Stimulated activated CD4-positive, alpha-beta T cell treated with anti-CD3 and anti-CD28 coated beads, Interleukin-15, amount 100 ng/mL, for 24 hours (primary cell): ENCODE data around the gene VEGFB.

Experiments
- DNase-seq: peaks from one replicate; pipeline ENCODE4 v3.0.0-alpha.2; 2020

Gene VEGFB, protein sequence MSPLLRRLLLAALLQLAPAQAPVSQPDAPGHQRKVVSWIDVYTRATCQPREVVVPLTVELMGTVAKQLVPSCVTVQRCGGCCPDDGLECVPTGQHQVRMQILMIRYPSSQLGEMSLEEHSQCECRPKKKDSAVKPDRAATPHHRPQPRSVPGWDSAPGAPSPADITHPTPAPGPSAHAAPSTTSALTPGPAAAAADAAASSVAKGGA

DNA sequence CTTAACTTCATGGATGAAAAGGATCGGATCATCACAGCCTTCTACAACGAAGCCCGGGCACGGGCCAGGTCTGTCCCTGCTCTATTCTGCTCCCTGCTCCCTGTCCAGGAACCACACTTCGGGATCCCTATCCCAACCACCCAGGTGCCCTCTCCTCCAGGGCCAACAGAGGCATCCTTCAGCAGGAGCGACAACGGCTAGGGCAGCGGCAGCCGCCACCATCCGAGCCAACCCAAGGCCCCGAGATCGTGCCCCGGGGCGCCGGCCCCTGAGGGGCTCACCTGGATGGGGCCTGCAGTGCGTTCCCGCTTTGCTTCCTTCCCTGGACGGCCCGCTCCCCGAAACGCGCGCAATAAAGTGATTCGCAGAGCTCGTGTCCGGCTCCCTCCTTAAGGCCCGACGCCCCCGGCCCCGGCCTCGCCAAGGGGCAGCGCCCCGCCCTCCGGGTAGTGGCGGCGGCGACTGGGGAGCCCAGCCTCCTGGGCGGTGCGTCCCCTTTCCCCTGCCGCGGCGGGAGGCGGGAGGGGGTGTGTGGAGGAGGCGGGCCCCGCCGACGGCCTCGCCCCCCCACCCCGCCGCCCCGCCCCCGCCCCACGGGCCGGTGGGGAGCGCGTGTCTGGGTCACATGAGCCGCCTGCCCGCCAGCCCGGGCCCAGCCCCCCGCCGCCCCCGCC is at the start of gene VEGFB:
Gene VEGFB, plus strand, starts transcription at position 672 of the 674 bp plus-strand sequence. CDS start 250 bp downstream, outside the sequence.
- DNase-seq = peak; percentile 81

DNA sequence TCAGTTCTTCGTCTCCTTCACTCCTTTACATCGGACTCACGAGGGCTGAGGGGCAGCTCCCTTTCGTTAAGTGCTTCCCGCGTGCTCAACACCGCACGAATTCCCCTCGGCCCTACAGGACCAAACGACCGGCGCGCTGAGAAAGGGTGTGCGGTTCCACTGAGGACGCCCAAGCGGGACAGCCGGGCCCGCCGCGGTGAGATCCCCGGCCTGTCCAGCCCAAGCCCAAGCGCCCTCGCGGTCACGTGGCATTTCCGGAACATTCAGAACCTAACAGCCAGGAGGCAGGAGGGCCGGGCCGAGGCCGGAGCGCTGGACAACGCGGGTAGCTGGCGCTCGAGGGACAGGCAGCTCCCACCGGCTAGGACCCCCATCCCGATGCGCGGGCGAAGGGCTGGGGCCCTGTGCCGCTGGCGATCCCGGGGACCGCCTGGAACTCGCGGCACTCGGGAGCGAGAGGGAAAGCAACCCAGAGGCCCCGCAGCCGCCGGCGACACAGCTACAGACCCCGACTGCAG is 49.1 kb upstream of the VEGFB start:
- DNase-seq = no peak

DNA sequence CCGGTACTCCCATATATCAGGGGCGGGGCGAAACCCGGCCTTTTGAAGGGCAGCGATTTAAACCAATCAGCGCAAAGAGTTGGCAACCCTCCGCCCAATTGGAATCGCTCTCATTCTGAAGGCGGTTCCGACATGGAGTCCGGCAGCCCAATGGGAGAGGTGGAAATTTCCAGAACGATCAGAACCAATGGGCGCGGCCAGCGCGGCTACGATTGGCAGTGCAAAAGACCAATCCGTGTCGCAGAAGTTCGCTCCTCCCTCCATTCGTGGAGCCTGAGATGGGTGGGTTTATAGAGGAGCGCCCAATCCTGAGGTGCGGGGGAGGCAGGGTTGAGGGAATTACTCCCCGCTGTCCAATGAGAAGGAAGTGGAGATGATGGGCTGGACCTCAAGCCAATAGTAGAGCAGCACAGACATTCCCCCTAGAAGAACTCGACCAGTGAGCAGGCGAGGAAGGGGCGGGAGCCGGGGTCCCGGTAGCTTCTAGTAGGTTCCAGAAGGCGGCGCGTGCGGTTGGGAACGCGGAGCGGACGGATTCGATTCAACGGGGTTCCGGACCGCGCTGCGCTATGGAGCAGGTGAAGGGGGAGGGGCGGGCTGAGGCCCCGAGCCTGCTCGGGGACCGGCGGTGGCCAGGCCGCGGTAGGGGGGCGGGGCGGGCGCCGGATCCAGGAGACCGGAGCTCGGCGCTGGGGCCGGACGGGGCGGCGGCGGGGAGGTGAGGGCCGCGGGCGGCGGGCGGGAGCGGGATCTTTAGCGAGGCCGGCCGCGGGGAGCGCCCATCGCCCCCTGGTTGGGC is 48.5 kb upstream of the VEGFB start, which contains the start of gene STIP1:
Gene STIP1, plus strand, starts transcription at position 479 of the 799 bp plus-strand sequence. Its CDS starts 91 bp downstream, at position 570.
- DNase-seq = peak; percentile 98

DNA sequence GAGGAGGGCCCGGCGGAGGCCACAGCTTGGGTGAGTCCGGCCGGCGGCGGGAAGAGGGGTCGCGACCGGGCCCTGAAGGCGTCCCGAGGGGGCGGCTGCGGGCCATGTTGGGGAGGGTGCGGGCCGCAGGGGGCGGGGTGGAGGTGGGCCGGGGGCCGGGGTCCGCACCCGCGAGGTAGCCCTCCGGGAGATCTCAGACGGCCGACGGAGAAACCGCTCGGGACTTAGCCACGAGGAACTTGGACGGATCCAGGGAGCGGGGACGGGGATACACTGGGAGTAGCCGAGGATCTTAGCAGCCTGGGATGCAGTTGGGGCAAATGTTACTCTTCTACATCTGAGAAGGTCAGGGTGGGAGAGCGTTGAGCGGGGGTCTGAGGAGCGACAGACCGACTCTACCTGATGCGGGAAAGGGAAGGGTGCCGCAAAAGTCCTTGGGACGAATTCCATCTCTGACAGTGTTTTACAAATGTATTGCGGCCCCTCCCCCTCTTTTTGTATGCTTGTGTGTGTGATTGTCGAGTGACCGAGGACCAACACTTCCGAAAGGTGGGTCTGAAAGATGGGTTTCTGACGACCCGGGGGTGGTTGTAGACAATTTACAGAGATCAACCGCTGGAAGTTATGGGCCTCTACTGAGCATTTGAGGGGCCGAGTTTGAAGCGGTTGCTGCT is 47.8 kb upstream of the VEGFB start:
- peak; percentile 59 for DNase-seq

DNA sequence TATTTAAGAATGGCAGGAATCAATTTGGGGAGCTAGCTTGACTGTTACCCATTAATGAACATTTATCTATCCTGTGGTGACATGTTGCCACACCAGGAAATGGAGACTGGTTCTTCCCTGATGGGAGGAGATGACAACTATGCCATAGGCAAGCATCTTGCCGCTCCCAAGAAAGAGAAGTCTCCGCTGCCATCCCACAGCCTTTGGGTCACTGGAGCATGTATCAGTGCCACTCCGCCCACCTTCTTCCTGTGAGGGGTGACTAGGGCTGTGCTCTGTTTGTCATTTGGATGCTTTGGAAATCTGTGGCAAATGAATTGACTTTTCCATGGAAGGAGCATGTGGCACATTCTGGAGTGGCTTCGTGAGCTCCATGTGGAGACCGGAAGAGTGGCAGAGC is 42.0 kb upstream of the VEGFB start:
- DNase-seq = no peak

DNA sequence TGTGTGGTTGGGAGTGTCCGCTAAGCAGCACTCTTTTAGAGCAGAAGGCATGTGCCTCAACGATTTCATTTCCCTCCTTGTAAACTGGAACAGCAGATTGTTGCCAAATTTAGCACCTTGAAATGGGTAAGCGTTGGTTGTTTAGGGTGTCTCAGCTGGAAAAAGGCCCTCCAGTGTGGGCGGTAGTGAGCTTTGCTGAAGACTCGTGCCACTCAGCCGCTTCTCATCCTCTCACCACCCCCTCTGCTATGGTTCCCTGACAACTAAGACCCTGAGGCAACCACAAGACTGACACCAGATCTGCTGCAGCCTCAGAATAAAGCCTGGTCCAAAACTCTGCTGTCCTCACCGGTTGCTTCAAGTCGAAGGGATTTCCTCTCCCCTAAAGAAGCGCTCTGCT is 37.8 kb upstream of the VEGFB start:
- no peak for DNase-seq

DNA sequence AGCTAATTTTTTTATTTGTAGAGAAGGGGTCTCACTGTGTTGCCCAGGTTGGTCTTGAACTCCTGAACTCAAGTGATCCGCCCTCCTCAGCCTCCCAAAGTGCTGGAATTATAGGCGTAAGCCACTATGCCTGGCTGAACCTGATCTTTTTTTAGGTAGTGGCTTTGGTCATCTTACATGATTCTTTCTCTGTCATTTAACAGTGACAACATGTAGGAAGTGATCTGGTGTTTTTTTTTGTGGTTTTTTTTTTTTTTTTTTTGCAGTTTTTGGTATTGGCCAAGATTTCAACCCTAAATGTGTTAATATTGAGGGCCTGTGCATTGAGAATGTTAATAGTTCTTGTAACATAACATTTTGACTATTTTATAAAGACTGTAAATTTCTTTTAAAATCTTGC is 35.9 kb upstream of the VEGFB start:
- DNase-seq = no peak

DNA sequence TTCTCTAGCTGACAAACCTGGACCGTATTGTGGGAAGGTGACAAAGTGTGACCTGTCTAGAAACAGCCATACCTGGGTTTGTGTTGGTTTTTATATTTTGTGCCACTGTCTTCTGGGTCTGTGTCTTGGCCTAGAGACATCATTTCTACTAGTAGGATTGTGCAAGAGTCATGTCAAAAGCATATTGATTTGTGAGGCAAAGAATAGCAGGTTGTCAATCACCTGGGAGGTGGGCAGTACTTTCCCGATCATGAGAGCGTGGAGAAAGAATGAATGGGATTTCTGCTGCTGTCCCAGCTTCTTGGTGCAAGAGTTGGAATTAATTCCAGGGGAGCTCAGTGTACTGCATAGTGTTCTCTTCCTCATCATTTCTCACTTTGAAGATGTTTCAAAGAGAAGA is 32.8 kb upstream of the VEGFB start:
- no peak for DNase-seq

DNA sequence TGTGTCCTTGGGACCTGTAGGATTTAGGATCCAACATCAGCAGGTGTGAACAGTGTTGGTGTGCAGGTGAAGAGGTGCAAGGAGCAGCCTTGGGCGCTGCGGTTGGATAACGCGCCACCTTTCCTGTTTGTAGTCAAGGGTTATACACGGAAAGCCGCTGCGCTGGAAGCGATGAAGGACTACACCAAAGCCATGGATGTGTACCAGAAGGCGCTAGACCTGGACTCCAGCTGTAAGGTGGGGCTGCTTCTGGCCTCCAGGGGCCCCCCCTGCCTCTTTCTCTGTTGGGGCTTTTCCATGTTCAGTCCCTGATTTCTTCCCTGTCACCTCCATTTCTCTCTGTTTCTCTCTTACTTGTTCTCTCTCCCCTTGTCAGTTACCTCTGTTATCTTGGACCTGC is 31.4 kb upstream of the VEGFB start:
- DNase-seq = no peak

DNA sequence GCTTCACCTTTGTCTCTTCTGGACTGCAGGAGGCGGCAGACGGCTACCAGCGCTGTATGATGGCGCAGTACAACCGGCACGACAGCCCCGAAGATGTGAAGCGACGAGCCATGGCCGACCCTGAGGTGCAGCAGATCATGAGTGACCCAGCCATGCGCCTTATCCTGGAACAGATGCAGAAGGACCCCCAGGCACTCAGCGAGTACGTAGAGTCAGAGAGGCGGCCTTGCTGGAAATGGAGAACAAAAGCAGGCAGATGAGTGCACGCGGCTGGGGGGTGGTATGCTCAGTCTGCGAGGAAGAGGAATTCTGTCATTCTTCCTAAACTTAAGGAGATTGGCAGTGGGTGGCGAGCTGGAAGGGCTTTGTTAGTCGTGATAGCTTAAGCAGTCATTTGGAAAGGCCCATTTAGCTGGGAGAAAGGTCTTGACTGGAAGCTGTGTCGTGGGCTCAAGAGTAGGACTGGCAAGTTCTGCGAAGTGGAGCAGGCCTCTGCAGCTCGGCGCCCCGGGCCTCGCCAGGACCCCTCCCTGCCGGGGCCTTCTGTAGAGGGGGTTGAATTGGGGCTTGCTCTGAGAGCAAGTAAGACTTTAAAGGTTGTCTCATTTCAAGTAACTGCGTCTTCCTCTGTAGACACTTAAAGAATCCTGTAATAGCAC is 30.8 kb upstream of the VEGFB start:
- no peak for DNase-seq

DNA sequence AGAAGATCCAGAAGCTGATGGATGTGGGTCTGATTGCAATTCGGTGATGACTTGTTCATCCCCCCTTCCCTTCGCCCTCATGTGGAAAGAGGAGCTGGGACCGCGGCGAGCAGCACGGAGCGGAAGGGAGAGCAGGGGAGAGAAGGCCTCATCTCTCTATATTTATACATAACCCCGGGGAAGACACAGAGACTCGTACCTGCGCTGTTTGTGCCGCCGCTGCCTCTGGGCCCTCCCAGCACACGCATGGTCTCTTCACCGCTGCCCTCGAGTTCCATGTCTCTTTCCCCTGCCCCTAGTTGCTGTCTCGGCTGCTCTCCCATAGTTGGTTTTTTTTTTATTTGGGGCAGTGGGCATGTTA is 30.3 kb upstream of the VEGFB start:
- DNase-seq = no peak

DNA sequence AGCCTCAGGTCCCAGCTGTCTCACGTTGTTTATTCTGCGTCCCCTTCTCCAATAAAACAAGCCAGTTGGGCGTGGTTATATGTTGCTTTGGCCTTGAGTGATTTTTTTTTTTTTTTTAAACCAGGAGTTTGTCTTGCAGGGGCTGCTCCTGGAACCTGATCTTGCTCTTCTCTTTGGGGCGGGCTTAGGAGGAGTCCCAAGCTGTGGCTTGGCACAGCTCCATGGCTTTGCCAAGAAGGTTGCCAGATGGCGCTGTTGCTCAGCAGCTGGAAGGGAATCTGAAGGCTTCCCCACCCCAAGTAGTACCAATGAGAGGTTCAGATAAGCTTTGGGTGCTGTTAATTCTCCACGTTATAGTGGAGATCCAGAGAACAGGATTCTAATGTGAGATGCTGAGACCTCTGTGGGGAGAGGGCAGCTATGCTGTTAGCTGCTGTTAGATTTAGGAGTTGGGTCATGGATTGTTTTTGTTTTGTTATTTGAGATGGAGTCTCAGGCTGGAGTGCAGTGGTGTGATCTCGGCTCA is 29.9 kb upstream of the VEGFB start:
- DNase-seq = peak; percentile 80

DNA sequence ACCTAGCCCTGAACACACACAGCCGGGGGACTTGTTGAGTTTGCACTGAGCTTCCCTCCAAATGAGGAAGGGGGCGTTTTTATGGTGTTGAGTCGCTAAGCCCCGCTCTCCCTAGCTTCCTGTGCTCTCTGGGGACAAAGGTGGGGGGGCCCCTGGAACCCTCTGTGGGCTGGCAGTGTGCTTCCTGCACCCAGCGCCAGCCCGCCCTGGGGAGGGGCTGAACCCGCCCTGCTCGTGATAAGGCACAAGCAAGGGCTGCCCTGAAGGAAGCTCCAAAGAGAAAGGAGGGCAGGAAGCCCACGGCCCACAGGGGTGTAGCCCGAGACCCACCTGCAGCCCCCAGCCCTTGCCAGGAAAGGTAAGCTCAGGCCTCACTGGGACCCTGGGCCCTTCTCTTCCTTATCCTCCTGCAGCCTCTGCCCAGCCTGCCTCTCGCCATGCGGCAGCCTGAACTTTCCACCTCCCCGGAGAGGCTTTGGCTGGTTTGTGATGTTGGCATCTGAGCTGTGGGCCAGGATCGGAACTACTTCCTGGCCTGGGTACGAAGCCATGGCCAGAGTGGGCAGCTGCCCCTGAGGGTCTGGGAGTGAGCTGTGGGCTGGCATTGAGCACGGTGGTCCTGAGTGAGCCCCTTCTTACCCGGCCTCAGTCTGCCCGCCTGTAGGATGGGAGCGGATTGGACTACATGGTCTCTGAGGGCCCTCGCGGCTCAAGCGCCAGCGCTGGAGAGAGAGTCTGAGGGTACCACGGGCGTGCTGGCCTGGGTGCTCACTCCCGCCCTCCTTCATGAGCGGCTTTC is 27.7 kb upstream of the VEGFB start, which contains the start of gene FERMT3:
Gene FERMT3, plus strand, starts transcription at position 265 of the 799 bp plus-strand sequence. CDS start 644 bp downstream, outside the sequence.
- peak; percentile 92 for DNase-seq

DNA sequence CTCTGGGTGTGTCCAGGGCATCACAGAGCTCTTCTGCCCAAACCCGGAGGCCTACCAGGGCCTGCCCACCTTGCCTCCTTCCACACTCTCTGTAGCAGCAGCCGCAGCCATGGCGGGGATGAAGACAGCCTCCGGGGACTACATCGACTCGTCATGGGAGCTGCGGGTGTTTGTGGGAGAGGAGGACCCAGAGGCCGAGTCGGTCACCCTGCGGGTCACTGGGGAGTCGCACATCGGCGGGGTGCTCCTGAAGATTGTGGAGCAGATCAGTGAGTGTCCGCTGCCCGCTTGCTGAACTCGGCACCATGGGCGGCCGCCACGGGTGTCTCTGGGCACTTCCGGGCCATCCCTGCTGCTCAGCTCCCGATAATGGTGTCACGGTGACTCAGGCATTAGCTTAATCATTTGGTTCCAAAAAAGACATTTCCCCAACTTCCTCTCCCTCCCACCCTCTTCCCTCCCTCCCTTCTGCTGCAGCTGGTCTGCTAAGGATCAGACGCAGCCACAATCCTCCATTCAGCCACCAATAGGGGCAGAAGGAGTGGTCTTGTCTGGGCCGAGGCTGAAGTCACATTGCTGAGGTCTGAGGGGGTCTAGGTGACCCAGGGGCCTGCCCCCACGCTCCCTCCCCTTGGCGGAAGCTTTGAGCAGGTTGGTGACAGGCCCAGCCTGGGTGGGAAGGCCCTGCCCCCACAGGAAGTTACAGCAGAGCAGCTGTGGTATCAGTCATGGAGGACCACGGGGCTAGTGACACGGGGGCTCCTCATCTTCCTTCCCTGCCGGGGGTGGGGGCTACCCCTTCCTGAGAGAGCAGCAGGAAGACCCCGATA is 26.9 kb upstream of the VEGFB start:
- DNase-seq = peak; percentile 90

DNA sequence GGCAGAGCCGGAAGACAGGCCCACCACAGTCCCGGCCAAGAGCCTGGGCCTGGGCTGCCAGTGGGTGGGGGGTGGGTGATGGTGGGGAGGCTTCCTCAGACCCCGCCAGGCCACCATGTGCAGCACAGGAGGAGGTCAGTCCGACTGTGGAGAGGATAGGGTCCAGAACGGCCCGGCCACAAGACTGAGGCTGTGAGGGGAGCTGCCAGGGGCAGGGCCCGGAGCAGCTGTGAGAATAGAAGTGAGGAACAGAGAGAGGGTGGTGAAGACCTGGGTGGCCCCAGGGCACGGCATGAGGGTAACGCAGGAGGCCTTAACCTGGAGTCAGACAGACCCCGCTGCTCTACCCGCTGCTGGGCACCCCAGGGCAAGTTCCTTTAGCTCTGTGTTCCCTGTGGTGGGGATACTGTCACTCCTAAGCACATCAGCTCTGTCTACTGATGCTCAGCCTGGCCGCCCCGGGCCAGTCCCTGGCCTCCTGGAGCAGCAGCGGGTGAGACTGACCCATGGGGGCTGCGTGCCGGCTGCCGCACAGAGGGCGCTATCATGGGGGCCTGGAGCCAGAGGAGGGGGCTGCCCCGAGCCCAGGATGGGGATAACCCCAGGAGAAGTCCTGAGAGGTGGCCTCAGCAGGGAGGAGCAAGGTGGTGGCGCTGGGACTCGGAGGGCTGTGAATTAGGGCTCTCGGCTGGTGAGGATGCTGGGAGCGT is 26.1 kb upstream of the VEGFB start:
- DNase-seq = no peak

DNA sequence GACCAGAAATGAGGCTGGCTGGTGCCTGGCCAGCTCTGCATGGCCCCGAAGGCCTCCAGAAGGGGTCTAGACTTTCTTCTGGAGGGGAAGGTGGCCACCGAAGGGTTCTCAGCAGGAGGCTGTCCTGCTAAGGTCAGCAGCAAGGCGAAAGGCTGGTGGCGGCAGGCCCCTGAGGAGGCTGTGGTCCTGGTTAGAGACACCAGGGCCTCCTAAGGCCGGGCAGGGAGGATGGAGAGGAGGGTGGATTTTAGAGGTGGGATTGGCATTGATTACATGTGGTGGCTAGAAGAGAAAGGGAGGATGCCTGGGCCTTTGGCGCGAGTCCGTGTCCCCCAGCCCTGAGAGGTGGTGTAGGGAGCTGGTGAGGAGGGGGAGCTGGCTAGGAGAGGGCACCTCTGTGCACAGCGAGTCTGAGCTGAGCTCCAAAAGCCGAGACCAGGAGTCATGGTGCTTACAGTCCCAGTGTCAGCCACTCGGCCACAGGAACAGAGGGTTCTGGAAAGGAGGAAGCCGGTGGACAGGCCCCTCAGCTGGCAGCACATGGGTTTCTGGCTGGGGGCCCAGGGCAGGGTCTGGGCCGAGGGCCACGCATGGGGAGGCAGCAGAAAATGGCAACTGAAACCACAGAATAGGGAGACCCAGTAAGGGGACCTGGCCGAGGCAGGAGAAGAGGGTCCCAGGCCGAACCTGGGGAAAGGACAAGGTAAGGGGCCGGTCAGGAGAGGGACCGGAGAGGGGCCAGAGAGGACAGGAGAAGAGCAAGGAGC is 25.4 kb upstream of the VEGFB start:
- DNase-seq = no peak

DNA sequence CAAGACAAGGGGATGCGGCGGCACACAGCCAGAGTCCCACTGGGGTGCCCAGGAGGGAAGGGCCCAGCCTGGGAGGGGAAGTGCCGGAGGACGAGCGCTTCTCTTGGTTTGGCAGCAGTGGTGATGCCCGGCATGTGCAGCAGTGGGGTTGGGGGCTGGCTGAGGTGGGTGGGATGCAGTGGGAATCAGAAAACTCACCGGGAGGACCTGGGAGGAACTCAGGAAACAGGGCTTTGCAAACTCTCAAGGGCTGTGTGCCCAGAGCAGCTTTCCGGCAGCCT is 24.9 kb upstream of the VEGFB start:
- DNase-seq = no peak

DNA sequence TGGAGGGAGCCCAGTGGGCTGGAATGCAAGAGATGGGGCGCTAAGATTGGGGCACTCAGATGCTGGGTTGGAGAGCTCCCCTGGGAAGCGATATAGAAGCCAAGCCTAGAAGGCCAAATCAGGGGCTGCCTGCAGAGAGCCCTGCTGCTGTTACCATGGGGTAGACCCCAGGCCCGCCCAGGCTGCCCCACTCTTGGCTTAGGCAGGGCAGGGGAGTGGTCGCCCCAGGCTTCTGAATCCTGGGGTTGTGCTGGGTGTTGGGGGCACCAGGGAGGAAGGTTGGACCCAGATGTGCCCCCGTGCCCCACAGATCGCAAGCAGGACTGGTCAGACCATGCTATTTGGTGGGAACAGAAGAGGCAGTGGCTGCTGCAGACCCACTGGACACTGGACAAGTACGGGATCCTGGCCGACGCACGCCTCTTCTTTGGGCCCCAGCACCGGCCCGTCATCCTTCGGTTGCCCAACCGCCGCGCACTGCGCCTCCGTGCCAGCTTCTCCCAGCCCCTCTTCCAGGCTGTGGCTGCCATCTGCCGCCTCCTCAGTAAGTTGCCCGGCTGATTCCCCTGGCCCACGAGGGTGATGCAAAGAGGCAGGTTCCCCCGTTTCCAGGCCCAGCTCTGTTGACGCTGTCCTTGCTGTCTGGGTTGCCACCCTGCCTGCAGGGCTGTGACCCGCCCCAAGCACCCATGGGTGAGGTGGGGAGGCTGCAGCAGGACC is 23.9 kb upstream of the VEGFB start:
- DNase-seq = no peak
